GM21423 (cell line): ENCODE measurements around the gene ATP8B4.

ENCODE experiments used
- ATAC-seq: cut with Tn5 transposase; IDR thresholded peaks from one replicate; pipeline ENCODE4 v1.9.1; 2021; ENCODE audit warnings: mild to moderate bottlenecking, moderate library complexity; ENCODE audit not compliant: unreplicated experiment

ATP8B4 gene

DNA sequence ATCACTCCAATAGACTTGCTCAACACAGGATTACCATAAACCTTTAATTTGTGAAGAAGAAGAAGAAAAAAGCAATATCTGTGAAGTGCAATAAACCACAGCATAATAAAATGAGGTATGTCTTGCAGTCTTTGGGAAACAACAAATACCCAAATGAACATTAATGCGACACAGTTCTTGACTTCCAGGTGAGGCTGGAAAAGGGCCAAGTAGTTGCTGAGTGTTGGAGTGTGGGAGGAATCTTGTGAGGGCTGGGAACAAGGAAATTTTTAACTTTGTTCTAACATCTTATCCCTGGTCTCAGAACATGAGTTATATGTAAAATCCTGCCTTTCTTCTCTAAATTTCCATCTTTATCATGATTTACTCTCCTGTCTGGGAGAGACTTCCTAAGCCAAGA is 291.7 kb downstream of the ATP8B4 start:
- no peak for ATAC-seq

DNA sequence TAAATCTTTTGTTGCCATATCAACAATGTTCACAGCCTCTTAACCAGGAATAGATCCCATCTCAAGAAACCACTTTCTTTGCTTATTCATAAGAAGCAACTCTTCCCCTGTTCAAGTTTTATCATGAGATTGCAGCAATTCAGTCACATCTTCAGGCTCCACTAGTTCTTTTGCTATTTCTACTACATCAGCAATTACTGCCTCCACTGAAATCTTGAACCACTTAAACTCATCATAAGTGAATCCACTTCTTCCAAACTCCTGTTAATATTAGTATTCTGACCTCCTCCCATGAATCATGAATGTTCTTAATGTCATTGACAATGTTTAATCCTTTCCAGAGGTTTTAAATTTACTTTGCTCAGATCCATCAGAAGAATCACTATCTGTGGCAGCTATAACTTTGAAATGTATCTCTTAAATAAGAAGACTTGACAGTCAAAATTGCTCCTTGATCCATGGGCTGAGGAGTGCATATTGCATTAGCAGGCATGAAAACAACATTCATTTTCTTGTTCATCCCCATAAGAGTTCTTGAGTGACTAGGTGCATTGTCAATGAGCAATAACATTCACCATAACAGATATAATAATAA is 292.3 kb downstream of the ATP8B4 start:
- ATAC-seq, result no peak

DNA sequence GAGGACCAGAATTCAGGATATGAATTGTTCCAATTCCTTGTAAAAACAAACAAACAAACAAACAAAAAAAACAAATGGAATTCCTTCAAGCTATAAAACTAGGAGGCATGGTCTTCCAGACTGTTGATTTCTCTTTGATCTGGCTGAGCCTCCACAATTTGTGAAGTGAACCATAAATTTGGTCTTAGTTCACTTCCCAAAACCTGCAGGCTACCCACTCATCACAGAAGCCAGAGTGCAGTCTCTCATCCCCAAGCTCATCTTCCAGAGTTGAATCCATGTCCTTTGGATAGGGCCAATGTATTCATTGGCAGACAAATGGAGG is 294.3 kb downstream of the ATP8B4 start:
- no peak for ATAC-seq

DNA sequence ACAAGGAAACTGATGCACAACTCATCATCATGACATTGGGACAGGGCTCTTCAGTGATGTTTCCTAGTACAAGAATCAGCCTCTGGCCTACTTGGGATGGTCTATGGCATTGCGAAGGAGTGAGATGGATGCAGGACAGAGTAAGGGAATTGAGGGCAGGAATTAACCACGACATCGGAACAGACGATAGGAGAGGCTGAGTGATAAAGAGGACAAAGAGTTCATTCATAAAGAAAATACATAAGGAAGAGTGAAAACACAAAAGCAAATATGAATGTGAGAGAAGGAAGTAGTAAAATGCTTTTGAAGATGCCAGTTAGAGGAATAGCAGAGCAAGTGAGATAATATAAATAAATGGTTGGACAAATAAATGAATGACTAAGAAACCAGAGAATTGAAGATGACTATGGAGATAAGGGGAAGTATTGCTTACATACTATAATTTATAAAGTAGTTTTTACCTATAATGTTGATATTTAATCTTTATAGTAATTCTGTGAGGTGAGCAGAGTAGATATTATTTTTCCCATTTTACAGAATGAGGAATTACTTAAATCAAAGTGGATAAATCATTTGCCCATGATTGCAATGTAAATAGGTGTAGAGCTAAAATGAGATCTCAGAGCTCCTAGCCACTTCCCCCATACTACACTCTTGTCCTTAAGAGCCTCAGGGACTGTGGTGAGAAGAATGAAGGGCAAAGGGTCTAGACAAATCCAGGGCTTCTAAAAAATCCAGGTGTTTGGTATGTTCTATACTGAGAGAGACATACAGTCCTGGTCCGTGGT is 294.9 kb downstream of the ATP8B4 start:
- no peak for ATAC-seq

DNA sequence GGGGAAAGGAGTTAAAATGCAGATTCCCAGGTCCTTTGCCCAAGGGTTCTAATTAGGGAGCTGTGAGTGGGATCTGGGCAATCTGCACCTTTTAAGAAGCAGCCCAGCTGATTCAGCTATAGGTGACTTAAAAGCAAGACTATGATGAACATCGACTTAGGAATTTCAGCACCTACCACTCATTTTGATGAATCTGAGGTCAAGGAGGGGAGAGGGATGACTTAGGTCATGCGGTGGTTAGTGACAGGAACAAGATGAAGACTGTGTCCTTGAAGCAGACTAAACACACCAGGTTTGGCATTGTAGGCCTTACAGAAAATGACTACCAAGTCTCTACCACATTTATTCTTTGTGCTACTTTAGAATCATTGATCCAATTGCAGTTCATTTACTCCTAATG is 301.9 kb downstream of the ATP8B4 start:
- no peak for ATAC-seq

DNA sequence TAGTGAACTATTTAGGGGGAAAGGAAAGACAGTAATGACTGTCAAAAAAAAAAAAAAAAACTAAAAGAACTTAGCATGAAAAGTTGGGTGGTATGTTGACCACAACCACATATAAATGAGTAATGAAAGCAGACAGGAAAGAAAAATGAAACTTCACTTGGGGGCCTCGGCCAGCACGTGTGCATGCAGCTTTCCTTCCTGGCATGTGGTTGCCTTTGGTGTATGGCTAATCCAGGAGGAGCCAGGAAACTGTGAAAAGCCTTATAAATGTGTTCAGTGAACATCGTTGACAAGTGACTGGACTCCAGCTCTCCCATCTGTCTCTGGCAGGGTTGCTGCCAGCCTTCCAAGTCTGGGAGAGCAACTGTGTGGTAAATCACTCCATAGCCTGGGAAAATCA is 303.1 kb downstream of the ATP8B4 start:
- peak; percentile 62 for ATAC-seq

DNA sequence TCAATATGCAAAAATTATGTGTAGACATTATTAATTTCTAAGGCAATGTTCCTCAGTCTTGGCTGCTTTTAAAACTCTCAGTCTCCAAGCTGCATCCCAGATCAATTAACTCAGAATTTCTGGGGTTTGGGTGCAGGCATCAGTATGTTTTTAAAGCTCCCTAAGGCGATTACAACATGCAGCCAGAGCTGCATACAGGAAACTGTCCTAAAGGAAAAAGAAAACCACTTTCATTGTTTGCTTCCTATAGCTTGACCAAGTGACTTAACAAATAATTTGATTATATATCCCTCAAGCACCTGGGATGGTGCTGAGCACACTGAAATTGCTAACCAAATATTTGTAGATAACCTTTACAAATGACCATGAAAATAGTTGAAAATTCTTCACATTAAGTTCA is 303.5 kb downstream of the ATP8B4 start:
- ATAC-seq, result no peak

DNA sequence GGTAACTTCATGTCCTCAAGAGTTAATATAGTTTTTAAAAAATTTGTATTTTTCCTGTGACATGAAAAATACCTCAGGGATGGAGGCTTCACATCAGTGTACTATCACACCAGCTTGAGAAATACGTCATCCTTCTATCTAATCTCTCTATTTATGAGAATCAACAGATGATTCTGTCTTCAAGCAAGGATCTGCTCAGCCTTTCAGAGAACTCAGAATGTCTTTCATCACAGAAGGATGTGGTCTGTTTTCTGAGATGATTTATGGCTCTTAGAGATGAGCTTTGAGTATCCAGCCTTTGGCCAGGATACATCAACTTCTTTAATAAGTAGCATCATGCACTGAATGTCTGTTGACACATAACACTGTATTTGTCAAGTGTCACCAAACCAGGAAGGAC is 304.3 kb downstream of the ATP8B4 start:
- no peak for ATAC-seq

DNA sequence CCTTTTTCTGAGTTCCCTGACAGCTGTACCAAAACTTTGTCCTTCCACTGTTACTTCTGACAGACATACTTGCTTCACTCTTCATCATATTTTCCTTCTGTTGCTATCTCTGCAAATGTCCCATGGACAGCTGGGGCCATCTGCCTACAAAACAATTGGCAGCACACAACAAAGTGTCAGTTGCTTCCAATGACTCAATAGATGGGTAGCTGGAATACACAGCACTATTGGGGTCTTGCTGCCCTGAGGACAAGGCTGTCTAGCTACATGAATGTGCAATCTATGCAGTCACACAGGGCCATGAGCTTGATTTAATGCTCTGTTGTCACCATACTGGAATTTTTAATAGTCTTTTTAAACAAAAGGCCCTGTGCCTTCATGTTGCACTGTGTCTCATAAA is 305.4 kb downstream of the ATP8B4 start:
- no peak for ATAC-seq

DNA sequence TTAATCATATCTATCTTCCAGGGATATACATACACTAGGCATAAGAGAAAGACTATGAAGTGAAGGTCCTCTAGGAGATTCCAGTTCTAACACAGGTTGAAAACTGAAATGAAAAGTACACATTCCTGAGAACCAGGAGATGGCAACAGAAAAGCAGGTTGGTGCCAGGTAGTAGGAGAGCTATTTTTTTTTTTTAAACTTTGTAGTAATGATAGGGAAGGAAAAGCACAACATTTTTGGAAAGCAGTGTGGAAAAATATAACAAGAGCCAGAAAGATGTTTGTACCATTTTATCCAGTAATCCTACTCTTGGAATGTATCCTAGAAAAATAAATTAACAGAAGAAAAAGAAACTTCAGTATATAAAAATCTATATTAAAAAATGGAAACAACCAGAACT is 308.3 kb downstream of the ATP8B4 start:
- ATAC-seq, result no peak

DNA sequence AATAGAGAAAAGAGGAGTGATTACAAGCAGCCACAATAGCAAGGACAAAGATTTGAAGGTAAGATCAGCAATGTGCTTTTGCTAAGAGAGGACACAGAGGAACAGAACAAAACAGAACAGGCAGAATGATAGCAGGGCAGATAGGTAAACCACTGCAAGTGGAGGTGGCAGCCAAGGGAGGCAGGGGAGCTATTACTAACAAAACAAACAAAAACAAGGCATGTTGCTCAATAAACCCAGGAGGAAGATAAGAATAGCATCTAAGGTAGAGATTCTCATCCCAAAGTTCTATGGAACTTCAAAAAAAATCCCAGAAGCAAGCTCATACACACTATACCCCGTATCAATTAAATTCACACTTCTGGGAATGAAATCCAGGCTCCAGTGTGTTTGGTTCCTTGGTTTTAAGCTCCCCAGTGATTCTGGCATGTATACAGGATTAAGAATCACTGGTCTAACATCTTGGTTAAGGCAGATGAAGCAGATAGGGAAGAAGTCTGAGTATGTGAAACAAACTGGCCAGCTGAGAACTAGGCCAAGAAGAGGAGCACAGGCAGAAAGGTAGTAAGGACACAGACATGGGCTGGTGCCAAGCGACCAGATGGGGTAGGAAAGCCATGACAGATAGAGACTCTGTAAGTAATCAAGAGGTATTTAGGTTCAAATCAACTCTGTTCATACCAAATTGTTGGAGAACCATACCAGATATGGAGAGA is 309.0 kb downstream of the ATP8B4 start:
- ATAC-seq, result no peak

DNA sequence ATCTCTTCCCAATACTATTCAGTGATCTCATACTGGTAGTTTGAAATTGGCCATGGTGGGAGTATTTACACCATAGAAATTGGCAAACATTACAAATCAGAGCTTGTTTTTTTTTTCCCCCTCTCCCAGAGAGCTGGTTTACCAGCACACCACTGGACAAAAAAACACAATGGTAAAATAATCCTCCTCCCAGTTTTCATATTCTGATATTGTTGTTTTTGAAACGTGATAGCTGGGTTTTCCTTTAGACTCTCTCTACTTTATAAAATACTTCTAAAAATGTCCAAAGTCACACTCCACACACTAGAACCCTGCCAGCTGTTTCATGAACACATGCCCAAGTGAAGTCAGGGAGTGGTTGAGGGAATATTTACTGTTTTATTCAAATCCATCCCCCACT is 310.7 kb downstream of the ATP8B4 start:
- no peak for ATAC-seq
